K562 (cell line): ENCODE data around the gene PELI2. TPM values are rescaled to one million over a fixed set of nuclear protein-coding genes. Genes with fewer than 3 reads are reported as not detected.

ENCODE experiments used
- ATAC-seq: fragments of 200-7000 bp; cut with Tn5 transposase; 3 replicates; pipeline ENCODE4 v1.9.1; 2020; ENCODE audit warnings: moderate library complexity
- BruUV-seq: library from RNA; stranded (reverse); fragments of 400-500 nt; replicated peaks from 2 replicates; lab custom pipeline; 2021; lab: Mats Ljungman, UMichigan
- CTCF ChIA-PET: fragments of 300-600 bp; formaldehyde crosslinking; extraction: SDS; loops from one replicate; lab custom pipeline; 2021; ENCODE audit warnings: low intra/inter-chr PET ratio; lab: Yijun Ruan, JAX
- POLR2A ChIA-PET: fragments of 300-600, 350-650 bp; sonication (Branson Sonifier 250); formaldehyde crosslinking; extraction: SDS; loops from one replicate; lab custom pipeline; 2021; ENCODE audit warnings: antibody characterized with exemption, inconsistent platforms; lab: Yijun Ruan, JAX
- DNase-seq, 4 experiments: peaks; one replicate each; pipeline versions ENCODE4 v3.0.0 to v3.0.0-alpha.2; 2011 to 2018; ENCODE audit warnings: low spot score in 3 of 4, mixed read lengths in 3 of 4; ENCODE audit errors: extremely low read depth in 1 of 4
- FAIRE-seq: peaks from 2 replicates; lab custom pipeline; 2011; peaks lifted over from hg19 to GRCh38; lab: Jason Lieb, UNC
- H2AFZ ChIP-seq: 2 replicates; pipeline ENCODE4 v1.6.0; 2011; ENCODE audit warnings: low read depth, low read length, control low read depth, inconsistent platforms
- H3K27ac ChIP-seq: fragments of 200-600 bp; 3 replicates; pipeline ENCODE4 v1.8.0; 2011; ENCODE audit warnings: low read depth, mild to moderate bottlenecking, control low read depth, inconsistent platforms, low read length, moderate library complexity, mixed read lengths; ENCODE audit errors: extremely low read depth
- H3K27me3 ChIP-seq, 2 experiments: fragments of 300-600 bp in 1 of 2; 2 replicates in 1 of 2; 3 replicates in 1 of 2; pipeline versions ENCODE4 v1.6.0 to v1.8.0; 2011; ENCODE audit warnings: inconsistent platforms in 2 of 2, low read length in 2 of 2, mild to moderate bottlenecking in 1 of 2, mixed read lengths in 1 of 2, moderate library complexity in 1 of 2; ENCODE audit not compliant: control insufficient read depth in 2 of 2, insufficient read depth in 2 of 2
- H3K36me3 ChIP-seq: fragments of 300-600 bp; 3 replicates; pipeline ENCODE4 v1.8.0; 2011; ENCODE audit warnings: mild to moderate bottlenecking, low read length, inconsistent platforms; ENCODE audit not compliant: control insufficient read depth, insufficient read depth
- H3K4me1 ChIP-seq, 2 experiments: fragments of 200-600 bp in 1 of 2; replicated peaks in 1 of 2; 2 replicates in 1 of 2; 3 replicates in 1 of 2; pipeline versions ENCODE4 v1.5.1 to v1.8.0; 2011; ENCODE audit warnings: inconsistent platforms in 2 of 2, low read length in 2 of 2, mild to moderate bottlenecking in 1 of 2, mixed read lengths in 1 of 2, moderate library complexity in 1 of 2; ENCODE audit not compliant: control insufficient read depth in 2 of 2, insufficient read depth in 2 of 2
- H3K4me2 ChIP-seq: 2 replicates; pipeline ENCODE4 v1.6.1; 2011; ENCODE audit warnings: low read length, control low read depth, inconsistent platforms, mixed read lengths; ENCODE audit not compliant: insufficient read depth
- H3K4me3 ChIP-seq: fragments of 200-600 bp; sonication (generic), shearing (Covaris generic); 2 replicates; pipeline ENCODE4 v1.5.1; 2016; ENCODE audit warnings: control low read depth, inconsistent platforms
- H3K79me2 ChIP-seq: fragments of 200-600 bp; 3 replicates; pipeline ENCODE4 v1.8.0; 2011; ENCODE audit warnings: low read length, inconsistent platforms; ENCODE audit not compliant: control insufficient read depth, insufficient read depth
- H3K9ac ChIP-seq, 2 experiments: 2 replicates each; pipeline versions ENCODE4 v1.6.0 to v1.6.1; 2011; ENCODE audit warnings: low read depth in 2 of 2, low read length in 2 of 2, control low read depth in 1 of 2, inconsistent platforms in 1 of 2, mild to moderate bottlenecking in 1 of 2, mixed read lengths in 1 of 2; ENCODE audit not compliant: insufficient read depth in 1 of 2
- H3K9me1 ChIP-seq: one replicate; pipeline ENCODE4 v1.6.0; 2011; ENCODE audit warnings: inconsistent platforms, mild to moderate bottlenecking, low read length, moderate library complexity; ENCODE audit not compliant: control insufficient read depth, insufficient read depth
- H3K9me3 ChIP-seq: replicated peaks from 2 replicates; pipeline ENCODE4 v1.5.1; 2011; ENCODE audit warnings: low read depth, low read length, inconsistent platforms; ENCODE audit not compliant: control insufficient read depth, insufficient read depth
- H4K20me1 ChIP-seq: replicated peaks from 2 replicates; pipeline ENCODE4 v1.6.1; 2011; ENCODE audit warnings: low read length, inconsistent platforms, mixed read lengths; ENCODE audit not compliant: control insufficient read depth, insufficient read depth
- ELF4 ChIP-seq: fragments of 450-650 bp; formaldehyde crosslinking; IDR thresholded peaks from 2 replicates; pipeline ENCODE4 v1.4.0; 2022; ENCODE audit warnings: missing genetic modification characterization
- FOXJ3 ChIP-seq: sonication (generic); formaldehyde crosslinking; IDR thresholded peaks from 2 replicates; pipeline ENCODE4 v1.4.0; 2020; ENCODE audit warnings: mild to moderate bottlenecking, missing genetic modification reagents
- GTF2A2 ChIP-seq: IDR thresholded peaks from 2 replicates; pipeline ENCODE4 v1.6.1; 2016; ENCODE audit warnings: mild to moderate bottlenecking, missing genetic modification characterization, missing compliant biosample characterization
- MTF1 ChIP-seq: fragments of 250-450 bp; sonication (Bioruptor Pico); IDR thresholded peaks from 2 replicates; pipeline ENCODE4 v1.9.0; 2021; ENCODE audit warnings: moderate library complexity, mild to moderate bottlenecking, inconsistent platforms, borderline replicate concordance
- POLR2AphosphoS5 ChIP-seq: IDR thresholded peaks from 2 replicates; pipeline ENCODE4 v1.6.1; 2011; ENCODE audit warnings: mild to moderate bottlenecking, low read depth, low read length, moderate library complexity; ENCODE audit not compliant: control insufficient read depth, insufficient read depth
- RAD21 ChIP-seq, 2 experiments: fragments of 250-450 bp in 1 of 2; fragments of 450-650 bp in 1 of 2; sonication (Bioruptor Pico) in 1 of 2; formaldehyde crosslinking in 1 of 2; IDR thresholded peaks in 1 of 2; conservative IDR thresholded peaks in 1 of 2; 2 replicates each; pipeline versions ENCODE4 v1.4.0 to v1.8.0; 2020 to 2022; ENCODE audit warnings: mild to moderate bottlenecking in 2 of 2, moderate library complexity in 1 of 2
- ZNF75A ChIP-seq: fragments of 450-650 bp; formaldehyde crosslinking; IDR thresholded peaks from 2 replicates; pipeline ENCODE4 v1.4.0; 2020; ENCODE audit warnings: mild to moderate bottlenecking
- WGBS: fragments of 100-300 bp; shearing (Covaris generic); methylation state at CpG from one replicate; pipeline ENCODE4 v1.1.6; 2016; ENCODE audit warnings: low coverage, mixed read lengths; ENCODE audit not compliant: insufficient coverage; ENCODE audit errors: missing lambda C conversion rate; 5-methylcytosine and 5-hydroxymethylcytosine counted together
- in situ Hi-C: fragments of 300-500 bp; cut with MboI; formaldehyde crosslinking; loops from 4 replicates; pipeline ENCODE4 v1.15.0; 2018; ENCODE audit warnings: inconsistent platforms, mixed read lengths
- intact Hi-C: fragments of 100-400 bp; cut with micrococcal nuclease; formaldehyde crosslinking; loops from 2 replicates; pipeline ENCODE4 v1.14.2; 2022
- polyA plus RNA-seq, 8 experiments: library from polyadenylated mRNA; depleted of rRNA in 4 of 8; stranded (reverse) in 5 of 8; unstranded in 3 of 8; fragments of >200 nt; fragmentation: Nextera tagmentation in 2 of 8; fragmentation: Illumina TruSeq in 1 of 8; extraction: Ambion mirVana in 2 of 8; extraction: Trizol in 1 of 8; gene quantifications; 2 replicates each; pipeline versions ENCODE4 v1.2.1 to v1.2.3, GENCODE V29; 2011 to 2014; ENCODE audit warnings: inconsistent platforms in 1 of 8, missing spikeins in 1 of 8
- total RNA-seq, 7 experiments: library from RNA; depleted of rRNA in 6 of 7; stranded (reverse); fragments of >200 nt in 6 of 7; fragmentation: Illumina TruSeq in 2 of 7; extraction: Trizol in 2 of 7; gene quantifications; 2 replicates each; pipeline versions ENCODE4 v1.2.1 to v1.2.3, GENCODE V29; 2011 to 2021; ENCODE audit warnings: low replicate concordance in 1 of 7
- TF ChIP-seq, protein P1 (sequence below): fragments of 450-650 bp; IDR thresholded peaks from 2 replicates; pipeline ENCODE4 v1.6.1; 2018; ENCODE audit not compliant: partially characterized antibody

PELI2 gene
- total and polyA plus RNA-seq, 9 of the 15 experiments (the other 6 are each of a cell fraction or from before 2014, with no cell fraction given), result 0.20 to 1.5 (median 0.44) TPM

GRCh38 chr14:56085471-56085870 is 32.7 kb upstream of the PELI2 start:
- ATAC-seq, result no peak
- no peak for FAIRE-seq

DNA sequence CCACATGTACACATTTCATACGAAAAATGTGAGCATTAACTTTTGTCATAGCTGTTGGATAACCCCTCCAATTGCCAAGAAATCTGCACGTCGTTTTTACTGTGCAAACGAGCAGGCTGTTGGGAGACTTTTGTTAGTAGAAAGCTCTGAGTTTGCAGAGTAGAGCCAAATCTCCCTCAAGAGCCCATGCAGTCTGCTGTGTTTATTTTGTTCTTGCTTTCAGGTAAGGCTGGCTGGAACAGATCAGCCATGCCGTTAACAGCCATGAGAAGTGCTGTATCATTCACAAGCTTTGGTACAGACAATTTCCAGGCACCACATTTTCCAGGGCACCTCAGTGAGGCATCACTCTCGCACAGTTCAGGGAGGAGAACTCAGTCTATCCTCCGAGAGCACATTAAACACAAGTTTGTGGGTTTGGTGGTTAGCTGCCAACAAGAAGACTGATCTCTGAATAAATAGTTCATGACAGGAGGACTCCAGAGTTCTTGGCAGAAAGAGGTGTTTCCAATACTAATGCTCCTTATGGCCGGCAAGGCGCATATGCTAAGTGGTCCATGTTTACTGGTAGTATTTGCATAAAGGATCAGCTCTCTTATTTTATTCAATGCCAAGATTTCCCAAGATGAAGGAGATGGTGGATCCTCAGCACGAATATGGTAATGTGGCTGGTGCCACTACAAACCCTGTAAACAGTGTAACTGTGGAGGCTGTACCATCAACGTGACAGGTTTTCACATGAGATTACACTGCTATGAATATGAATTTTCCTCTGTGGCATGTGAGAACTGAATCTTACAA is 30.3 kb upstream of the PELI2 start:
- no peak for TF ChIP-seq FOXJ3 (CRISPR knock-in tag)
- TF ChIP-seq ELF4 (CRISPR knock-in tag), result no peak
- no peak for TF ChIP-seq MTF1
- no peak for TF ChIP-seq GTF2A2 (tag)
- TF ChIP-seq, protein P1, sequence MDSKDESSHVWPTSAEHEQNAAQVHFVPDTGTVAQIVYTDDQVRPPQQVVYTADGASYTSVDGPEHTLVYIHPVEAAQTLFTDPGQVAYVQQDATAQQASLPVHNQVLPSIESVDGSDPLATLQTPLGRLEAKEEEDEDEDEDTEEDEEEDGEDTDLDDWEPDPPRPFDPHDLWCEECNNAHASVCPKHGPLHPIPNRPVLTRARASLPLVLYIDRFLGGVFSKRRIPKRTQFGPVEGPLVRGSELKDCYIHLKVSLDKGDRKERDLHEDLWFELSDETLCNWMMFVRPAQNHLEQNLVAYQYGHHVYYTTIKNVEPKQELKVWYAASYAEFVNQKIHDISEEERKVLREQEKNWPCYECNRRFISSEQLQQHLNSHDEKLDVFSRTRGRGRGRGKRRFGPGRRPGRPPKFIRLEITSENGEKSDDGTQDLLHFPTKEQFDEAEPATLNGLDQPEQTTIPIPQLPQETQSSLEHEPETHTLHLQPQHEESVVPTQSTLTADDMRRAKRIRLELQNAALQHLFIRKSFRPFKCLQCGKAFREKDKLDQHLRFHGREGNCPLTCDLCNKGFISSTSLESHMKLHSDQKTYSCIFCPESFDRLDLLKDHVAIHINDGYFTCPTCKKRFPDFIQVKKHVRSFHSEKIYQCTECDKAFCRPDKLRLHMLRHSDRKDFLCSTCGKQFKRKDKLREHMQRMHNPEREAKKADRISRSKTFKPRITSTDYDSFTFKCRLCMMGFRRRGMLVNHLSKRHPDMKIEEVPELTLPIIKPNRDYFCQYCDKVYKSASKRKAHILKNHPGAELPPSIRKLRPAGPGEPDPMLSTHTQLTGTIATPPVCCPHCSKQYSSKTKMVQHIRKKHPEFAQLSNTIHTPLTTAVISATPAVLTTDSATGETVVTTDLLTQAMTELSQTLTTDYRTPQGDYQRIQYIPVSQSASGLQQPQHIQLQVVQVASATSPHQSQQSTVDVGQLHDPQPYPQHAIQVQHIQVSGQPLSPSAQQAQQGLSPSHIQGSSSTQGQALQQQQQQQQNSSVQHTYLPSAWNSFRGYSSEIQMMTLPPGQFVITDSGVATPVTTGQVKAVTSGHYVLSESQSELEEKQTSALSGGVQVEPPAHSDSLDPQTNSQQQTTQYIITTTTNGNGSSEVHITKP, result no peak
- no peak for TF ChIP-seq POLR2AphosphoS5
- DNase-seq (no peak), FAIRE-seq (no peak), ATAC-seq (no peak)
- in situ Hi-C loops, result no loop called here
- CTCF ChIA-PET, result no interaction called here
- Histone ChIP-seq H3K4me3 (no peak overlapping the region), H3K36me3 (no peaks in the 10 kb centered on the region), H3K27ac (no peak overlapping the region), H2AFZ (no peak overlapping the region), H3K27me3 (peaks cover 0 to 4% of the 10 kb centered on the region in 2 experiments; a peak in 1 of 5 replicates), H4K20me1 (no peaks in the 10 kb centered on the region), H3K4me1 (no peaks in the 10 kb centered on the region), H3K9ac (no peak overlapping the region), H3K9me1 (no peaks in the 10 kb centered on the region), H3K79me2 (no peaks in the 10 kb centered on the region), H3K4me2 (no peak overlapping the region), H3K9me3 (no peaks in the 10 kb centered on the region)
- 0% methylated on average over 9 of the region's 11 CpGs for WGBS
- intact Hi-C loops, result no loop called here
- no TSS peak for BruUV-seq
- POLR2A ChIA-PET, result interaction anchor here (1.5 kb wide), 1 partner anchor 13 kb away, joined by 3 read pairs; no protein-coding TSS in a partner anchor

More at GRCh38 chr14:56085471-56085870, 32.7 kb upstream of the PELI2 start:
- TF ChIP-seq ELF4 (CRISPR knock-in tag) (no peak), ZNF75A (CRISPR knock-in tag) (no peak), RAD21 (CRISPR knock-in tag; conservative IDR thresholded peaks at IDR 0.05 in 1 of 2, IDR thresholded peaks at IDR 0.05 in 1 of 2) (peak in 1 of 2 experiments; percentile 20; a peak in 1 of 4 replicates)
- Histone ChIP-seq H3K9ac (no peak overlapping the region), H3K27me3 (peaks cover 0 to 4% of the 10 kb centered on the region in 2 experiments; a peak in 1 of 5 replicates), H3K9me3 (no peaks in the 10 kb centered on the region), H2AFZ (no peak overlapping the region), H3K79me2 (no peaks in the 10 kb centered on the region), H3K27ac (no peak overlapping the region), H3K4me3 (no peak overlapping the region), H4K20me1 (no peaks in the 10 kb centered on the region), H3K9me1 (no peaks in the 10 kb centered on the region), H3K4me2 (no peak overlapping the region), H3K4me1 (no peaks in the 10 kb centered on the region), H3K36me3 (no peaks in the 10 kb centered on the region)
- intact Hi-C loops (no loop called here), in situ Hi-C loops (no loop called here)
- ChIA-PET CTCF (interaction anchor here (0.7 kb wide), 1 partner anchor 376 kb away, joined by 3 read pairs; no protein-coding TSS in a partner anchor), POLR2A (no interaction called here)
- DNase-seq, result no peak
- WGBS, result 3% methylated on average over 4 of the region's 4 CpGs
- no TSS peak for BruUV-seq
